HG02571 (cell line): ENCODE measurements around the gene TXNRD1.
"Not testable (repeated sequence)": the region's sequence is repeated elsewhere in the genome, so short reads cannot be mapped to it uniquely, and the experiment has no call there.

Experiments
- ATAC-seq: cut with Tn5 transposase; IDR thresholded peaks from one replicate; pipeline ENCODE4 v1.9.1; 2021; ENCODE audit warnings: mild to moderate bottlenecking, moderate library complexity; ENCODE audit not compliant: unreplicated experiment

The TXNRD1 gene

DNA sequence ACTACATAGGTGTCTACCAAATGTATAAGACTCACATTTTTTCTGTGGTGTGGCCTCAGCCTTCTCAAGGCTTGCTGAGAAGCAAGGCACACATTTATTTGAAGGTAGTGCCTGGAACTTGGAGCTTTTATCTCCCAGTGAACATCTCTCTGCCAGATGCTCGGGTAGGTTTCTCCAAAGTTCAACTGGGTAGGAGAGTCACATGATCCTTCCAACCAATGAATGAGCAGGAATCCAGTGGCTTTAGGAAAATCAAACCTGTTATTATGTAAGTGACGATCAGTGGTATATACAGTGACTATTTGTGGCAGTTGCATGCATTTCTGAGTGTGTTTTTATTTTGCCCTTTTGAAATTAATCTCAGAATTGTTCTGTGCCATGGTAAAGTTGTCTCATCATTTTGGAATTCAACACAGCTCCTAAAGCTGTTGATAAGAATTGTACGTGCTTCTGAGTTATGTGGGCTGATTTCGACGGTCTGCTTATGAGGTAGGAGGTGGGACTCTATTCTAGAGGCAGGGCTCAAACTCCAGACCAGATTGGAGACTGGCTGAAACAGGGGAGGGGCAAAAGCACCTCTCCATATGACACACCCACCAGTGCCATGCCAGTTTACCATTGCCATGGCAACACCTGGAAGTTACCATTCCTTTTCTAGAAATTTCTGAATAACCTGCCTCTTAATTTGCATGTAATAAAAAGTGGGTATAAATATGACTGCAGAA lies 145.6 kb downstream of the TXNRD1 start:
- ATAC-seq, result no peak

DNA sequence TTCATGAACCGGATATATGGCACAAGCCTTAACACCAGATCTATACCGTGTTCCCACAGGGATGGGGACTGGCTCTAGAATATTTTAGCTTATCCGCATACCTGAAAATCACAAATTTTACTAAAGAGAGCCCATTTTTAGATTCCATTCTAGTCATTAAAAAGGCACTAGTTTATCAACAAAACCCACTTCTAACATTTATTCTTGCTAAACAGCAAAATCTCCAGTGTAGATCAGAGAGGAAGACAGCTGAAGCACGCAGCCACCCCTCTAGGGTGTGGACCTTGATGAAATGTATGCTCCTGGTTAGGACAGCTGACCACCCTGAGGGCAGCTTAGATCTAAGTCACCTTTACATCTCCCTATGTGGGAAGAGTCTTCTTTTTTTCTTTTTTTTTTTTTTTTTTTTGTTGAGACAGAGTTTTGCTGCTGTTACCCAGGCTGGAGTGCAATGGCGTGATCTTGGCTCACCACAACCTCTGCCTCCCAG lies 150.4 kb downstream of the TXNRD1 start:
- no peak for ATAC-seq

DNA sequence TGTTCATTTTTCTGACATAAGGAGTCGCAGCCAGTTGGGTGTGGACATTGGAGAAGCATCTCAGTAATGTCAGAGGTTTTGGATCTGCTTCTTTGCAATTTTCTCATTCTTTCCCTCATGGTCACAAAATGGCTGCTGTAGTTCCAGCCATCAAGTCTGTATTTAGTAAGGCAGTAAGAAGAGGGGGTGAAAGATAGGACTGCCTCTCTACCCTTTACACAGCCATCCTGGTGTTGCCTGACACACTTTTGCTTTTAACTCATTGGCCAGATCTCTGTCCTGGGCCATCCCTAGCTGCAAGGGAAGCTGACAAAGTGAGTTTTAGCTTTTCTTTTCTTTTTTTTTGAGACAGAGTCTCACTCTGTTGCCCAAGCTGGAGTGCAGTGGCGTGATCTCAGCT lies 154.1 kb downstream of the TXNRD1 start:
- no peak for ATAC-seq

DNA sequence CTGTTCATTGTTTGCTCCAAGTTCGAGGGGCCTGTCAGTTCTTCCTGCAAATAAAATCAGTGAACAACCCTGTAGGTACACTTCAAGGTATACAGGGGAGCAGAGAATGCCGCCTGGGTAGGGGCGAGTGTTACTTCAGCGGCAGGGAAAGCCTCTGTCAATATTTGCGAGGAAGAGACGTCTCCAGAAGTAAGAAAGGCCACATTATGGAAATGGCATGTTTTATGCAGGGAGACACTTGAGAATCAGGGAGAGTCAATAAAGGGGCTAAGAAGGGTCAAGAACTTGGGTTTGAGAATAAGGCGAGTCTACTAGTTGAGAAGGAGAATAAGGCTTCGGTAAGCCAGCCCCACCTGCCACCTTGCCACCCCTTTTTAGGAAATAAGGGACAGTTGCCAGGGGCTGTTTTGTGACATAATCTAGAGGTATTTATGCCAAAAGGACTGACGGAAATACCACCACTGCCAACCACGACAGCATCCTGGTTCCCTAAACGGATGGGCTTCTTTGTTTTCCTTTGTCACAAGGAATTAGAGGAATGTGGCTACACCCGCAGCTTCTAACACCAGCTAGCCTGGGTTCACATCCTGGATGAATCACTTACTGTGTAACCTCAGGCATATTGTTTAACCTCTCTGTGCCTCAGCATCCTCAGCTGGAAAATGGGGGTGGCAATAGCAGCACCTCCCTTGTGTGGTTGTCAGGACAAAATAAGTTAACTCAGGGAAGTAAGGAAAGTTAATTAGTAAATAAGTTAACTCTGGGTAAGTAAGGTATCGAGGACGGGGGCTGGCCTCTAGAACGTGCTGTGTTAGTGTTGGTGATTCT lies 155.7 kb downstream of the TXNRD1 start:
- no peak for ATAC-seq

DNA sequence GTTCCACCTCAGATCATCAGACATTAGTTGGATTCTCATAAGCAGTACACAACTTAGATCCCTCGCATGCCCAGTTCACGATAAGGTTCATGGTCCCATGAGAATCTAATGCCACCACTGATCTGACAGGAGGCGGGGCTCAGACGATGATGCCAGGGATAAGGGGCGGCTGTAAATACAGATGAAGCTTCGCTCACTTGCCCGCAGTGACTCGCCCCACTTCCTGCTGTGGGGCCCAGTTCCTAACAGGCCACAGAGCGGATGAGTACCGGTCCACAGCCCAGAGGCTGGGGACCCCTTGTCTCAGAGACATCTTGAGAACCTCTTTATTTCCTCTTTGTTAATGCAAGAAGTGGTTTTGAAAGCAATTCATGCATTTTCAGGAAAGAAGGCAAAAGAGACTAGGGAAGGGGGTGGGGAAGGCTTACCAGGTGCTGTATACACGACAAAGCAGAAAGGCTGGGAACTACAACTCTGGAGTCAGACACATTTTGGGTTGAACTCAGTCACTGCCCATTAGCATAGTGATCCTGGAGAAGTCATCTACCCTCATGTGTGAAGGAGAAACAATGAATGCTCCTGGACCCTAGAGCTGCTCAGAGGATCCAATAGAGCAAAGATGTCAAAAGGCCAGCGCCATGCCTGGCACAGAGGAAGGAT lies 156.6 kb downstream of the TXNRD1 start:
- ATAC-seq, result no peak

DNA sequence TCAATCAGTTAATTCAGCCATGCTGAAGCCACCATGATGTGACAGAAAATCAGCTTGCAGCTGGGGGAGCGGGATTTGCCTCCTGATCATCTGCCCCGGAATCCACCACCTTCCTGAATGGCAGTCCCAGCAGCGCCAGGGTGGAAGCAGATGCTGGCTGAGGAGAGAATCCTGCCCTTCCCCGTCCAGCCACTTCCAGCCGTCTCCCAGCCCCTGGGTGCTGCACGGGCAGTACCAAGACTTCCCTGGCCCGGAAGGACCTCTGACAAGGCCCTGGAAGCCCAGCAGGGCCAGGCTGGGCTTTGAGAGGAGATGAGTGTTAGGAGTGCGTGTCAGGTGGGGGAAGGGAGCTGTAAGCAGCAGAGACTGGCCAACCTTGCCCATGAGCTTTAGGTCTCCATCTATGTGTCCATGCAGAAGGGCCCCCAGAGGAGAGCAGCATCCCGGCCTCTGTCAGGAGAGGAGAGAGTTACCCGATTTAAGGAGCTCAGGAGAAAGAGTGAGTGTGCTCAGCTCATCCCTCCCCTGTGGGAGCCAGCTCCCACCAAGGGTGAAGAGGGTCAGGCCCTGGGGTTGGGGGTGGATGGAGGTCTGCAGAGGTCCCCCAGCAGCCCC lies 157.2 kb downstream of the TXNRD1 start:
- ATAC-seq, result no peak

DNA sequence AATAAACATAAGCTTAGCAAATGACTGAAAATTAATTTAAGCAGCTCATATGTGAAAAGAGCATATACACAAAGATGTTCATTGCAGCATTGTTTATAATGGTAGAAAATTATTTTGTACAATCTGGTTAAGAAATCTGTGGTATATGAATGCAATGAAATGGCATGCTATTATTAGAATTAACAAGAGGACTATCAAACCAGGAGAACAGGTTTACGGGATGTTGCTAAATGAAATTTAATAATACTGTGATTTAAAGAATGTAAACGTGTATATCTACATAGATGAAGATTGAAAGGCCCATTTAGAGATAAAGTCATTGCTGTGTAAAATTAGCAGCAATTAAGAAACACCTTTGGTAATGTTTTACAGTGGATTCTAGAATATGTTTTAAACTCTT lies 158.5 kb downstream of the TXNRD1 start:
- ATAC-seq, result no peak

DNA sequence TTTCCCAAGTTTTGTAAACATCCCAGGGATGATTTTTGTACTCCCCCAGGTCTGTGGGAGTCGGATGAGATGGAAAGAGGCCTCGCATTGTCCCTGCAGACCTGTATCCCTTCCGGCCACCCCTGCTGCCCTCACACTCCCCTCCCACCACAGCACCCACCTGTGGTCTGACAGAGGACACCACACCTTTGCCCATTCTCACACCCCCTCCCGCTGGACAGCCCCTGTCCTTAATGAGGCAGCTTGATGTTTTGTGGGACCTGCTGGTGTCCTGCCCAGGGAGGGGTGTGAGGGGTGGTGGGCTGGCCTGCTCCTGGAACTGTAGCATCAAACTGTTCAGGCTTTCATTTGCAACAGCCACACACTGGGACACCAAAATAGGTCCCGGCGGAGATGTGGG lies 159.2 kb downstream of the TXNRD1 start:
- no peak for ATAC-seq

DNA sequence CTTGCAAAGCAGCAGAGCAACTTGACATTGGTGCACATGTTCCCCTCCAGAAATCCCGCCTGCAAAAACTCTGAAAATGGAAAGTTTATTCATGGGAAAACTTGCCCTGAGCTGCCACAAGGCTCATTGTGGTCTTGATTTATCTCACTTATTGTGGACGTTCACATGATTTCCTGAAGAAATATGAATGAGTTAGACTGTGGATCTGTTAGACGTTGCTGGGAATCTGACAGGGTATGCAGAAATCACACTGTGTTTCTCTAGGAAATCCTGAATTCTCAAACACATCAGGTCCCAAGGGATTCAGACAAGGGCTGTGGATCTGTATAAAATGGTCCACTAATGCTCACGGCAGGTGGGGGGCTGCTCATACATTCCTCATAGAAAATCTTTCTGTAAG lies 160.2 kb downstream of the TXNRD1 start:
- no peak for ATAC-seq

DNA sequence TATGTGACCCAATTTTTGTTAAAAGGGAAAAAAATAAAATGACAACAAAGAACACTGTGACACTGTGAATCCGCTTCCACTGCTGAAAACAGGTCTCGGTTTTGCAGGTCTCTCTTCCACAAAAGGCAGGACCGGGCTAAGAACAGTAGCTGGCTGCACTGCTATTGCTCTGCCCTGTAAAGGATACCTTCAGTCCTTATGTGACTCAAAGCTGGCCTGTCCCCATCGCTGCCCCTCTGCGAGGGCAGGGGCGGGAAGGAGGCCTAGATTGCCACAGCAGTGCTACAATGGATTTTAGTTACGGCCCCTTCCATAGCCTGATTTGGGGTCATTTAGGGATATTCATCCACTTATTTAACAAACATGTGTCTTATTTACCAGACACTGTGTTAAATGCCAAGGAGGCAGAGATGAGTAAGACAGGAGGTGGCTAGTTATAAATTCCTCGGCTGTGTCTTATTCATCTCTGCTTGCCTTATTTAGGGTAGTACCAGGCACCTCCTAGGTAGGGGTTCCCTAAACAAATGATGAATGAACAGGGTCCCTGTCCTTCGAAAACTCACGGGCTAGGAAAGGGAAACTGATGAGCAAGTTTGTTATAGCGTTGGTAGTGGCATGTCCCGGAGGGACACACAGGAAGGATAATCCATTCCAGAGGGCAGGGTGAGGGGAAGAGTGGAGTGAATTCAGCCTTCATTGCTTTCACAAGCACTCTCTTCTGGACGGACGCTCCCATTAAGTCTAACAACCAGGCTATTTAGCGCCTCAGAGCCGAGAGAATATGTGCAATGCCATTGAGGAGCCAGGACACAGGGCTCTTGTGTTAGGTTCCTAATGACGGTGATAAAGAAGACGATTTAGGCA lies 161.3 kb downstream of the TXNRD1 start:
- no peak for ATAC-seq

DNA sequence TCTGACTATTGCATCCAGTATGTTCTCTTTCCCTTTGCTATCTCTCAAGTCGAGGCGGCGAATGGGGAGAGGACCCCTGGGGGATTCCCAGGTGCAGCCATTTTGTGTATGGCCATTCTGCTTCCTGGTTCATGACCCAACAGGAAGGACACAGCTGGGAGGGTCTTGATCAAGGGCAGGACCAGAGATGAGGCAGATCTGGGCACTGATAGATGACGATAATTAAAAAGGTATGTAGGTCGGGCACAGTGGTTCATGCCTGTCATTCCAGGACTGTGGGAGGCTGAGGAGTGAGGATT lies 161.9 kb downstream of the TXNRD1 start:
- no peak for ATAC-seq

DNA sequence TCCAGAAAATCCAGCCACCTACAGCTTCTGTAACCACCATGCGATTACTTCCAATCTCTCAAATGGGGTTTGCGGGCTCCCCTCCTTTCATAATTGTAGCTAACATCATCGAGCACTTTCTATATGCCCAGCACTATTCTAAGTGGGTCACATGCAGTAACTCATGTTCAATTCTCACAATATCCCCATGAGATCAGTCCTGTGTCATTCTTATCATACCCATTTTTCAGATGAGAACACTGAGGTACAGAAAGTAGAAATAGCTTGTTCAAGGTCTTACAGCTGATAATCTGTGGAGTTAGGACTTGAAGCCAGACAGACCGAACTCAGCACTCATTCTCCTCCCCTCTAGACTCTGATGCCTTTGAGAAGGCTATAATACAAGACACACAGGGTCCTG lies 162.8 kb downstream of the TXNRD1 start:
- ATAC-seq, result no peak

DNA sequence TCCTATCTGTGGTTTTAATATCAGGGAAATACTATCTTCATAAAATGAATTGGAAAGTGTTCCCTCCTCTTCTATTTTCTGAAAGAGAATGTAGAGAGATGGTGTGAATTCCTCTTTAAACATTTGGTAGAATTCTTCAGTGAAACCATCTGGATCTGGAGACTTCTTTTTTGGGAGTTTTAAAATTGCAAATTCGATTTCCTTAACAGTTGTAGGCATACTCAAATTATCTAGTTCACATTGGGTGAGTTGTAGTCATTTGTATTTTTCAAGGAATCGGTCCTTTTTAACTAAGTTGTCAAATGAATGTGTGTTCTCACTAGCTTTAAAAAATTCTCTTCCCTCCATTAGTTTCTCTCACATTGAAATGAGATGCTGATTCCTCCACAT lies 165.8 kb downstream of the TXNRD1 start:
- ATAC-seq, result no peak

DNA sequence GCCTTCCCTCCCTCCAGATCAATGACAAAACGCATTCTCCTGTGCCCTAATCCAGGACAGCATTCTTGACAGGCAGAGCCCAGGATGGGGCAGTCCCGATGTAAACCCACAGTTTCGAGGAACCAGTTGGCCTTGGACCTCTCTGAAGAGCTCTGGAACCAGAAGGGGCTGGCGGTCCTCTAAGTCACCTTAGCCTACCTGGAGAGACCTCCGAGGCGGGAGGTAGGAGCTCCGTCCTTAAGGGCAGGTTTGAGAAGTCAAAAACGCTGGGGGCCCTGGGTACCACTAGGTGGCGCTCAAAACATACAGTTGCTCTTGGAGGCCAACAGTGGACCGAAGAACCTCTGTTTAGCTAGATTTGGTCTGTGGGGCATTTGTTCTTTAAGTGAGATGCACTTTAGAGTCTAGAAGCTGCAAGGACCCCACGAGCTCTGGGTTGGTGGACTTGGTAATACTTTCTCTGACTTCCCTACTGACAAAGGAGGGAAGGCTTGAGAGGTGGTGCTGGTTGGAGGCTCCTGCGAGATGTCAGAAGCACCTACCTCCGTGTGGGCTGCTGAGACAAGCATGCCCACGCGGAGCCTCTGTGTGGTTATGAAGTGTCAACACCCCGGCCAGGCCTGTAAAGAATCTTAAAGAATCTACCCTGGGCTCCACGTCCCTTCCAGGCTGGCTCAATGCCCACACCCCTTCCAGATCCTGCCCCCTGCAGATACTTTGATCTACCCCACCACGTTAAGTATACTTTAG lies 166.3 kb downstream of the TXNRD1 start:
- ATAC-seq, result no peak

DNA sequence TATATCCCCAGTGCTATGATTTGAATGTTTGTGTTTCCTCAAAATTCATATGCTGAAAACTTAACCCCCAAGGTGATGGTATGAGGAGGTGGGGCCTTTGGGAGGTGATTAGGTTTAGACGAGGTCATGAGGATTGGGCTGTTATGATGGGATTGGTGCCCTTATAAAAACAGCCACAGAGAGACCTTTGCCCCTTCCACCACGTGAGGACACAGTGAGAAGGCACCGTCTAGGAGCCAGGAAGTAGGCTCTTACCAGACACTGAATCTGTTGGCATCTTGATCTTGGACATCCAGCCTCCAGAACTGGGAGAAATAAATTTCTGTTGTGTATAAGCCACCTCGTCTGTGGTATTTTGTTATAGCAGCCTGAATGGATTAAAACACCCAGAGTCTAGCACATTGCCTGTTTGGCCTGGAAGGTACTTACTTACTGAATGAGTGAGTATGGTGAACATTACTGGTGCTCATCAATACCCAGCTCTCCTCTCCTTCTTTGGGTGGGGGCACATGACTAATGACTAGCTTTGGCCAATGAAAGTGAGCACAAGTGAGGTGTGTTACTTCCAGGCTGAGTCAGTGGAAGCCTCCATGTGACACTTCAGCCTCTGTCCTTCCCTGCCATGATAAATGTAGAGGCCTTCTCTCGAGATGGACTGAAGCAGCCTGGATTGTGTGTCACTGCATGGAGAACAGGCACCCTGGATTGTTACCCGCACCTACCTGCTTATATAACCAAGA lies 168.7 kb downstream of the TXNRD1 start:
- ATAC-seq, result no peak

DNA sequence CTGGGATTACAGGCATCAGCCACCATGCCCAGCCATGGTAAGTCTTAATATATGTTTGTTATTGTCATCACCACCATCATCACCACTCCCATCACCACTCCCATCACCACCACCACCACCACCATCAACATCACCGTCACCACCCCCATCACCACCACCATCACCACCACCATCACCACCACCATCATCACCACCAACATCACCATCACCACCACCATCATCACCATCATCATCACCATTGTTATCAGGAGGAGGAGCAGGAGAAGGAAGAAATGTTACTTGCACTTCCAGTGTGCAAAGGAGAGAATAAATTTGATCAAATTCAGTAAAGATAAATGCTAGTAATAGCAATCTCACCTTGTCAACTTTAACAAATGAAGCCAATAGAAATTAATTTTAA lies 169.9 kb downstream of the TXNRD1 start:
- no peak for ATAC-seq

DNA sequence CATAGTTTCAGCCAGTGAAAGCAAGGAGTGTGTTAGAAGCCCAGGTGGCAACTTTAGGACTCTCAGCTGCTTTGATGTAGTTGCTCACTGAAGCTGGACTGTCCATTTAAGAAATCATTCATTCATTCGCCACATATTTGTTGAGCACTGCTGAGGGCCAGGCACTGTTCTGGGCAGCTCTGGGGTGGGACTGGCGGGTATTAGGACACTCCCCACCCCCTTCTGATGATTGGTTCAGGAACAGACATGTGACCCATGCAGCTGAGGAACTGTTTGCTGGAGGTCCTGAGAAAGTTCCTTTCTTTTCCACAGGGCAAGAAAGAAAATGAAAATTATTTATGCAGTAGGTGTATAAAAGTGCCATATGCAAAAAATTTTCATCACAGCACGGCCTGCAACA lies 170.9 kb downstream of the TXNRD1 start:
- ATAC-seq, result no peak

DNA sequence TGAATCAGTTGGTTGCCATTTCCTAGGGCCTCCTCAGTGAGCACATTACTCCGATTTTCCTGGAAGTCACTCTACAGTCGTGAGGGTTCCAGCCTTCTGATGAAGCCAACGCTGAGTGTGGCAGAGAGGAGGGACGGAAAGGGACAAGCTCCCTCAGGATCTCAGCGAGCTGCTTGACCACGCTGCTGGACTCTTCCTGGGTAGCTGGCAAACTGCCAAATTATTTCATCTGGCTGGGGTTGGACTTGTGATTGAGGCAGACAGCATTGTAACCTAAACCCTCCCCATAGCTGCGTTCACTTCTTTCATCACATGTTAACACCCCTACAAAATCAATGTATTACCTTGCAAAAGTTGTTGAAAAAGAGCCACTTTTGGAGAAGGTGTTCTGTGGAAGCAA lies 171.6 kb downstream of the TXNRD1 start:
- no peak for ATAC-seq

DNA sequence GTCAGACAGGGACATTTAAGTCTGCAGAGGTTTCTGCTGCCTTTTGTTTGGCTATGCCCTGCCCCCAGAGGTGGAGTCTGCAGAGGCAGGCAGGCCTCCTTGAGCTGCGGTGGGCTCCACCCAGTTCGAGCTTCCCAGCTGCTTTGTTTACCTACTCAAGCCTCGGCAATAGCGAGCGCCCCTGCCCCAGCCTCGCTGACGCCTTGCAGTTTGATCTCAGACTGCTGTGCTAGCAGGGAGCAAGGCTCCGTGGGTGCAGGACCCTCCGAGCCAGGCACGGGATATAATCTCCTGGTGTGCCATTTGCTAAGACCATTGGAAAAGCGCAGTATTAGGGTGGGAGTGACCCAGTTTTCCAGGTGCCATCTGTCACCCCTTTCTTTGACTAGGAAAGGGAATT lies 178.5 kb downstream of the TXNRD1 start:
- ATAC-seq, result not testable (repeated sequence)
